HepG2 (cell line): ENCODE results near the gene SLC34A3. TPM values are rescaled to one million over a fixed set of nuclear protein-coding genes. Genes with fewer than 3 reads are reported as not detected.
A peak's percentile ranks its signal among the peaks of the same experiment; 100 is the strongest.

Experiments used
- CC2D1A ChIP-seq: sonication (generic); formaldehyde crosslinking; IDR thresholded peaks from 2 replicates; pipeline ENCODE4 v1.8.1; 2023; ENCODE audit warnings: mild to moderate bottlenecking, missing genetic modification reagents
- HOXA5 ChIP-seq: sonication (generic); formaldehyde crosslinking; IDR thresholded peaks from 2 replicates; pipeline ENCODE4 v1.4.0; 2020; ENCODE audit warnings: missing genetic modification reagents
- KLF15 ChIP-seq: sonication (generic); formaldehyde crosslinking; IDR thresholded peaks from 2 replicates; pipeline ENCODE4 v1.8.1; 2023; ENCODE audit warnings: borderline replicate concordance, mild to moderate bottlenecking, inconsistent platforms, missing genetic modification reagents, mixed read lengths
- NCOA5 ChIP-seq: sonication (generic); formaldehyde crosslinking; IDR thresholded peaks from 2 replicates; pipeline ENCODE4 v1.4.0; 2020; ENCODE audit warnings: missing genetic modification reagents
- RCOR2 ChIP-seq: IDR thresholded peaks from 2 replicates; pipeline ENCODE4 v1.6.1; 2016; ENCODE audit warnings: missing biosample characterization, missing genetic modification reagents
- RXRB ChIP-seq: IDR thresholded peaks from 2 replicates; pipeline ENCODE4 v1.6.1; 2016; ENCODE audit warnings: borderline replicate concordance, missing genetic modification reagents, missing compliant biosample characterization
- SAP130 ChIP-seq: IDR thresholded peaks from 2 replicates; pipeline ENCODE4 v1.6.1; 2016; ENCODE audit warnings: low read depth
- ZFX ChIP-seq: sonication (generic); formaldehyde crosslinking; IDR thresholded peaks from 2 replicates; pipeline ENCODE4 v1.4.0; 2020; ENCODE audit warnings: mild to moderate bottlenecking, low read depth, missing genetic modification reagents, moderate library complexity
- ZNF546 ChIP-seq: sonication (generic); formaldehyde crosslinking; conservative IDR thresholded peaks from 2 replicates; pipeline ENCODE4 v1.8.1; 2023; ENCODE audit warnings: mild to moderate bottlenecking, missing genetic modification reagents
- ZNF589 ChIP-seq: sonication (generic); formaldehyde crosslinking; conservative IDR thresholded peaks from 2 replicates; pipeline ENCODE4 v1.8.0; 2022; ENCODE audit warnings: mild to moderate bottlenecking, moderate library complexity, missing genetic modification reagents
- ZNF7 ChIP-seq: IDR thresholded peaks from 2 replicates; pipeline ENCODE4 v1.6.1; 2016; ENCODE audit warnings: missing biosample characterization, missing genetic modification reagents
- polyA plus RNA-seq, 8 experiments: library from polyadenylated mRNA; depleted of rRNA in 3 of 8; stranded (reverse) in 7 of 8; unstranded in 1 of 8; fragments of >200 nt; fragmentation: Illumina TruSeq in 4 of 8; extraction: Trizol in 4 of 8; gene quantifications; 2 replicates each; pipeline versions ENCODE4 v1.2.1 to v1.2.3, GENCODE V29; 2011 to 2016; ENCODE audit warnings: low read depth in 4 of 8, missing spikeins in 1 of 8, mixed read lengths in 1 of 8; ENCODE audit not compliant: insufficient read depth in 1 of 8
- total RNA-seq, 5 experiments: library from RNA; depleted of rRNA; stranded (reverse); fragments of >200 nt; fragmentation: Illumina TruSeq; extraction: Trizol; gene quantifications; 2 replicates each; pipeline ENCODE4 v1.2.3, GENCODE V29; 2016; ENCODE audit warnings: low read depth in 1 of 5
- TF ChIP-seq, protein P1 (sequence below): sonication (generic); formaldehyde crosslinking; IDR thresholded peaks from 2 replicates; pipeline ENCODE4 v1.5.0; 2020; ENCODE audit warnings: mild to moderate bottlenecking, missing genetic modification reagents, moderate library complexity
- TF ChIP-seq, protein P2 (sequence below): sonication (generic); formaldehyde crosslinking; IDR thresholded peaks from 2 replicates; pipeline ENCODE4 v1.8.0; 2022; ENCODE audit warnings: mild to moderate bottlenecking, missing genetic modification reagents
- TF ChIP-seq, protein P3 (sequence below): sonication (generic); formaldehyde crosslinking; IDR thresholded peaks from 2 replicates; pipeline ENCODE4 v1.5.1; 2020; ENCODE audit warnings: mild to moderate bottlenecking, missing genetic modification reagents, moderate library complexity
- TF ChIP-seq, protein P4 (sequence below): conservative IDR thresholded peaks from 2 replicates; pipeline ENCODE4 v1.6.1; 2018; ENCODE audit warnings: missing genetic modification reagents
- TF ChIP-seq, protein P5 (sequence below), 2 experiments: IDR thresholded peaks; 2 replicates each; pipeline ENCODE4 v1.6.1; 2011 to 2012; ENCODE audit warnings: low read length in 2 of 2, borderline replicate concordance in 1 of 2, low read depth in 1 of 2, mild to moderate bottlenecking in 1 of 2, moderate library complexity in 1 of 2
- TF ChIP-seq, protein P6 (sequence below): sonication (generic); formaldehyde crosslinking; IDR thresholded peaks from 2 replicates; pipeline ENCODE4 v1.4.0; 2020; ENCODE audit warnings: missing genetic modification reagents

SLC34A3 gene
- total and polyA plus RNA-seq, 2 of the 13 experiments (the other 11 are each of a cell fraction or from before 2014, with no cell fraction given), result 0.07 to 1.0 TPM

DNA sequence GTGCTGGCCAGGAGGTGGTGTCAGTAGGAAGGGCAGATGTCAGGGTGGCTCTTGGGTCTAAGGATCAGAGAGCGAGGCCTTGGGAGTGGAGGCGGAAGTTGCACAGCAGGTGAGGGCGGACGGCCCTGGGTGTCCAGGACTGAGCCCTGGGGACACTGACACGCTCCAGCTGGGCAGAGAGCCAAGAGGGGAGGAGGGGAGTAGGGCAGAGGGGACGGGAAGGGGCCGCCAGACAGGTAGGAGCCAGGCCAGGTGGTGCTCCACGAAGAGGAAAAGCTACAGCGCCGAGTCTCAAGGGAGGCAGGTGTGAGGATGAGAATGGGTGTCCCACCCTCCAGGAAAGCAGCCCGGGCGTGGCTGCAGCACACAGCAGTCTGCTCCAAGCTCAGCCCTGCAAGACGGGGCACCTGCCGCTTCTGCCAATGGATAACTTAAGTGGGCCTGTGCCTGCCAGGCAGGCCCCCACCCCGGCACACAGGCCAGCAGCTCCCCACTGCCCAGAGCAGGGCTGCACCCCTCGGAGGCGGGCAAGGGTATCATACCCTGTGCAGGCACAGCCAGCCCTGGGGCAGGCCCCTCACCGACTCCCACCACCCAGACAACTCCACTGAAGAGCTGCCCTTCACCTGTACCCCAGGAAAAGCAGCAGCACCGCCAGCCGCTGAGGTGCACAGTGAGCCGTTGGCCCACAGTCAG, 35.0 kb upstream of the SLC34A3 start (continued):
- TF ChIP-seq RXRB (CRISPR knock-in tag) (peak; percentile 59; the same call in 1 of the 2 replicates), RCOR2 (CRISPR knock-in tag) (peak; percentile 27; the same call in 1 of the 2 replicates), HOXA5 (CRISPR knock-in tag) (no peak), CC2D1A (no peak), ZNF7 (CRISPR knock-in tag) (no peak), ZNF546 (CRISPR knock-in tag) (no peak), ZFX (CRISPR knock-in tag) (peak; percentile 18; the same call in 1 of the 2 replicates), NCOA5 (CRISPR knock-in tag) (no peak), SAP130 (peak; percentile 38; the same call in 1 of the 2 replicates), ZNF589 (no peak), KLF15 (CRISPR knock-in tag) (no peak)
- TF ChIP-seq, protein P1, sequence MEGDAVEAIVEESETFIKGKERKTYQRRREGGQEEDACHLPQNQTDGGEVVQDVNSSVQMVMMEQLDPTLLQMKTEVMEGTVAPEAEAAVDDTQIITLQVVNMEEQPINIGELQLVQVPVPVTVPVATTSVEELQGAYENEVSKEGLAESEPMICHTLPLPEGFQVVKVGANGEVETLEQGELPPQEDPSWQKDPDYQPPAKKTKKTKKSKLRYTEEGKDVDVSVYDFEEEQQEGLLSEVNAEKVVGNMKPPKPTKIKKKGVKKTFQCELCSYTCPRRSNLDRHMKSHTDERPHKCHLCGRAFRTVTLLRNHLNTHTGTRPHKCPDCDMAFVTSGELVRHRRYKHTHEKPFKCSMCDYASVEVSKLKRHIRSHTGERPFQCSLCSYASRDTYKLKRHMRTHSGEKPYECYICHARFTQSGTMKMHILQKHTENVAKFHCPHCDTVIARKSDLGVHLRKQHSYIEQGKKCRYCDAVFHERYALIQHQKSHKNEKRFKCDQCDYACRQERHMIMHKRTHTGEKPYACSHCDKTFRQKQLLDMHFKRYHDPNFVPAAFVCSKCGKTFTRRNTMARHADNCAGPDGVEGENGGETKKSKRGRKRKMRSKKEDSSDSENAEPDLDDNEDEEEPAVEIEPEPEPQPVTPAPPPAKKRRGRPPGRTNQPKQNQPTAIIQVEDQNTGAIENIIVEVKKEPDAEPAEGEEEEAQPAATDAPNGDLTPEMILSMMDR, result peak; percentile 37; the same call in 1 of the 2 replicates
- TF ChIP-seq, protein P2, sequence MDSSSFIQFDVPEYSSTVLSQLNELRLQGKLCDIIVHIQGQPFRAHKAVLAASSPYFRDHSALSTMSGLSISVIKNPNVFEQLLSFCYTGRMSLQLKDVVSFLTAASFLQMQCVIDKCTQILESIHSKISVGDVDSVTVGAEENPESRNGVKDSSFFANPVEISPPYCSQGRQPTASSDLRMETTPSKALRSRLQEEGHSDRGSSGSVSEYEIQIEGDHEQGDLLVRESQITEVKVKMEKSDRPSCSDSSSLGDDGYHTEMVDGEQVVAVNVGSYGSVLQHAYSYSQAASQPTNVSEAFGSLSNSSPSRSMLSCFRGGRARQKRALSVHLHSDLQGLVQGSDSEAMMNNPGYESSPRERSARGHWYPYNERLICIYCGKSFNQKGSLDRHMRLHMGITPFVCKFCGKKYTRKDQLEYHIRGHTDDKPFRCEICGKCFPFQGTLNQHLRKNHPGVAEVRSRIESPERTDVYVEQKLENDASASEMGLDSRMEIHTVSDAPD, result no peak
- TF ChIP-seq, protein P3, sequence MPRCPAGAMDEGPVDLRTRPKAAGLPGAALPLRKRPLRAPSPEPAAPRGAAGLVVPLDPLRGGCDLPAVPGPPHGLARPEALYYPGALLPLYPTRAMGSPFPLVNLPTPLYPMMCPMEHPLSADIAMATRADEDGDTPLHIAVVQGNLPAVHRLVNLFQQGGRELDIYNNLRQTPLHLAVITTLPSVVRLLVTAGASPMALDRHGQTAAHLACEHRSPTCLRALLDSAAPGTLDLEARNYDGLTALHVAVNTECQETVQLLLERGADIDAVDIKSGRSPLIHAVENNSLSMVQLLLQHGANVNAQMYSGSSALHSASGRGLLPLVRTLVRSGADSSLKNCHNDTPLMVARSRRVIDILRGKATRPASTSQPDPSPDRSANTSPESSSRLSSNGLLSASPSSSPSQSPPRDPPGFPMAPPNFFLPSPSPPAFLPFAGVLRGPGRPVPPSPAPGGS (CRISPR knock-in tag), result no peak
- TF ChIP-seq, protein P4, sequence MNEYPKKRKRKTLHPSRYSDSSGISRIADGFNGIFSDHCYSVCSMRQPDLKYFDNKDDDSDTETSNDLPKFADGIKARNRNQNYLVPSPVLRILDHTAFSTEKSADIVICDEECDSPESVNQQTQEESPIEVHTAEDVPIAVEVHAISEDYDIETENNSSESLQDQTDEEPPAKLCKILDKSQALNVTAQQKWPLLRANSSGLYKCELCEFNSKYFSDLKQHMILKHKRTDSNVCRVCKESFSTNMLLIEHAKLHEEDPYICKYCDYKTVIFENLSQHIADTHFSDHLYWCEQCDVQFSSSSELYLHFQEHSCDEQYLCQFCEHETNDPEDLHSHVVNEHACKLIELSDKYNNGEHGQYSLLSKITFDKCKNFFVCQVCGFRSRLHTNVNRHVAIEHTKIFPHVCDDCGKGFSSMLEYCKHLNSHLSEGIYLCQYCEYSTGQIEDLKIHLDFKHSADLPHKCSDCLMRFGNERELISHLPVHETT (CRISPR knock-in tag), result no peak
- TF ChIP-seq, protein P5, sequence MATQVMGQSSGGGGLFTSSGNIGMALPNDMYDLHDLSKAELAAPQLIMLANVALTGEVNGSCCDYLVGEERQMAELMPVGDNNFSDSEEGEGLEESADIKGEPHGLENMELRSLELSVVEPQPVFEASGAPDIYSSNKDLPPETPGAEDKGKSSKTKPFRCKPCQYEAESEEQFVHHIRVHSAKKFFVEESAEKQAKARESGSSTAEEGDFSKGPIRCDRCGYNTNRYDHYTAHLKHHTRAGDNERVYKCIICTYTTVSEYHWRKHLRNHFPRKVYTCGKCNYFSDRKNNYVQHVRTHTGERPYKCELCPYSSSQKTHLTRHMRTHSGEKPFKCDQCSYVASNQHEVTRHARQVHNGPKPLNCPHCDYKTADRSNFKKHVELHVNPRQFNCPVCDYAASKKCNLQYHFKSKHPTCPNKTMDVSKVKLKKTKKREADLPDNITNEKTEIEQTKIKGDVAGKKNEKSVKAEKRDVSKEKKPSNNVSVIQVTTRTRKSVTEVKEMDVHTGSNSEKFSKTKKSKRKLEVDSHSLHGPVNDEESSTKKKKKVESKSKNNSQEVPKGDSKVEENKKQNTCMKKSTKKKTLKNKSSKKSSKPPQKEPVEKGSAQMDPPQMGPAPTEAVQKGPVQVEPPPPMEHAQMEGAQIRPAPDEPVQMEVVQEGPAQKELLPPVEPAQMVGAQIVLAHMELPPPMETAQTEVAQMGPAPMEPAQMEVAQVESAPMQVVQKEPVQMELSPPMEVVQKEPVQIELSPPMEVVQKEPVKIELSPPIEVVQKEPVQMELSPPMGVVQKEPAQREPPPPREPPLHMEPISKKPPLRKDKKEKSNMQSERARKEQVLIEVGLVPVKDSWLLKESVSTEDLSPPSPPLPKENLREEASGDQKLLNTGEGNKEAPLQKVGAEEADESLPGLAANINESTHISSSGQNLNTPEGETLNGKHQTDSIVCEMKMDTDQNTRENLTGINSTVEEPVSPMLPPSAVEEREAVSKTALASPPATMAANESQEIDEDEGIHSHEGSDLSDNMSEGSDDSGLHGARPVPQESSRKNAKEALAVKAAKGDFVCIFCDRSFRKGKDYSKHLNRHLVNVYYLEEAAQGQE (IDR thresholded peaks at IDR 0.05; ENCODE audit: borderline replicate concordance in 1 of 2, low read depth in 1 of 2, low read length in 2 of 2), result no peak
- TF ChIP-seq, protein P6, sequence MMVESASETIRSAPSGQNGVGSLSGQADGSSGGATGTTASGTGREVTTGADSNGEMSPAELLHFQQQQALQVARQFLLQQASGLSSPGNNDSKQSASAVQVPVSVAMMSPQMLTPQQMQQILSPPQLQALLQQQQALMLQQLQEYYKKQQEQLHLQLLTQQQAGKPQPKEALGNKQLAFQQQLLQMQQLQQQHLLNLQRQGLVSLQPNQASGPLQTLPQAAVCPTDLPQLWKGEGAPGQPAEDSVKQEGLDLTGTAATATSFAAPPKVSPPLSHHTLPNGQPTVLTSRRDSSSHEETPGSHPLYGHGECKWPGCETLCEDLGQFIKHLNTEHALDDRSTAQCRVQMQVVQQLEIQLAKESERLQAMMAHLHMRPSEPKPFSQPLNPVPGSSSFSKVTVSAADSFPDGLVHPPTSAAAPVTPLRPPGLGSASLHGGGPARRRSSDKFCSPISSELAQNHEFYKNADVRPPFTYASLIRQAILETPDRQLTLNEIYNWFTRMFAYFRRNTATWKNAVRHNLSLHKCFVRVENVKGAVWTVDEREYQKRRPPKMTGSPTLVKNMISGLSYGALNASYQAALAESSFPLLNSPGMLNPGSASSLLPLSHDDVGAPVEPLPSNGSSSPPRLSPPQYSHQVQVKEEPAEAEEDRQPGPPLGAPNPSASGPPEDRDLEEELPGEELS (CRISPR knock-in tag), result no peak
